ENCODE results near the gene GPX4. TPM values are rescaled to one million over a fixed set of nuclear protein-coding genes. Genes with fewer than 3 reads are reported as not detected.

Gene GPX4
- total RNA-seq, 2 donors from 2014 or later, result 154 to 316 TPM

DNA sequence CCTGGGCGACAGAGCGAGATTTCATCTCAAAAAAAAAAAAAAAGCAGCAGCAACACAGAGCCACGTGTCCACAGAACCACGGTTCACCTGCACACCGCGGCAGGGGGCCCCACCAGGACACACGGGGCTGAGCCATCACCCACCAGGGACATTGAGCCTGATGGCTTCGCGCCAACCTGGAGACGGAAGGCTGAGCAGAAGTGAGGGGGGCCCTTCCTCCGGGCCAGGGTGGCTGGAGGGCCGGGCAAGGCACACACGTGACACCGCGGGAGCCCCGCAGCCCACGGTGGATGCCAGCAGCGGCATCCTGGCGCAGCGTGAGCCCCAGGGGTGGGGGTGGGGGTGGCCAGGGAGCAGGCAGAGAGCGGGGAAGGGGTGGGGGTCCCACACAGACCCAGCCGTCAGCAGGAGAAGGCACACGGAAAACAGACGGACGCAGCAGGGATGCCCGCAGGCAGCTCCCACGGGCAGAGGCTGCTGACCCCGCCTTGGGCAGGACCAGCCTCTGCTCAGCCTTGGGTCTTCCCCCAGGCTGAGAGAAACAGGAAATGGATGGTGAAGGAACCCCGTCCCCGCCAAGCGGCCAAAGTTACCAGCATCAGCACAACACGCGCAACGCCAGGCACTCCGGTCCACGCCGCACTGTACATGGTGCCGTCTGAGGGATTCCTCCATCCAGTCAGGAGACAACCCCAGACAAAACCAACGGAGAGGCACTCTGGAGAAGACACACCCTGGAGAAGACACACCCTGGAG lies 36.7 kb downstream of the GPX4 start:
- Mint-ChIP-seq H3K9me3 (peaks cover 0 to 5% of the 10 kb centered on the region in 2 donors), H3K27ac (peak overlapping the region in 1 of 2 donors; percentile 63), H3K36me3 (peaks cover 23 to 40% of the 10 kb centered on the region in 2 donors)
- ATAC-seq, result no peak
- DNase-seq (ENCODE audit: low spot score in 2 of 2), result no peak

DNA sequence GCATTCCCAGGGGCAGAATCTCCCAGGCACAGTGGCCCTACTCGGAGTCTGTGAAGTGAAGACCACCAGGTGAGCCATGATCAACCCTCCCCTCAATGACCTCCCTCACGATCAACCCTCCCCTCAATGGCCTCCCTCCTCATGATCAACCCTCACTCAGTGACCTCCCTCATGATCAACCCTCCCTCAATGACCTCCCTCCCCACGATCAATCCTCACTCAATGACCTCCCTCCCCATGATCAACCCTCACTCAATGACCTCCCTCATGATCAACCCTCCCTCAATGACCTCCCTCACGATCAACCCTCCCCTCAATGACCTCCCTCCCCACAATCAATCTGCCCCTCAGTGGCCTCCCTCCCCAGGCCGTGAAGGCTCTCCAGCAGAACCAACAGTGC lies 38.1 kb downstream of the GPX4 start:
- Mint-ChIP-seq H3K36me3 (peaks cover 23 to 40% of the 10 kb centered on the region in 2 donors), H3K27ac (peak overlapping the region in 1 of 2 donors; percentile 44), H3K9me3 (peaks cover 0 to 5% of the 10 kb centered on the region in 2 donors)
- ATAC-seq, result no peak
- no peak for DNase-seq (ENCODE audit: low spot score in 2 of 2)

DNA sequence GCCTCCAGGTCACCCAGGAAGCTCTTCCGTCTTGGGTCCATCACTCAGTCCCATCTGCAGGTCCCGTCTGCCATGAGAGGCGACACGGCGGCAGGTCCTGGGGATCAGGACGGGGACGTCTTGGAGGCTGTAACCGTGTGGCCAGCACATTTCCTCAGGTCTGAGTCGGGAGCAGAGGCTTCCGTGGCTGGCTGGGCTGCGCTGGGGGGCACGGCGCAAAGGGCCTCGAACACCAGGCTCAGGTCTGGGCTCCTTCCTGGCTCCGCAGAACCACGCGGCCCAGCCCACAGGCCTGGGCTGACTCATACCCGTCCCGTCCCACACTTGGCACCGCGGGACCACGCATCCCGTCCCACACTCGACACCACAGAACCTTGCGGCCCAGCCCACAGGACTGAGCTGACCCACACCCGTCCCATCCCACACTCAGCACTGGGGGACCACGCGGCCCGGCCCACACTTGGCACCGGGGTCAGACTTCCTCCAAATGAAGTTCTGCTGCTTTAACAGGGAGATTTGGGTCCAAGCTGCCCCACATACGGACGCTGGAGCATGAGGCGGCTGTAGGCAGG lies 40.1 kb downstream of the GPX4 start:
- DNase-seq (ENCODE audit: low spot score in 2 of 2) (no peak), ATAC-seq (no peak)
- Mint-ChIP-seq H3K36me3 (peaks cover 23 to 37% of the 10 kb centered on the region in 2 donors), H3K27ac (peak overlapping the region; percentile 65 to 76), H3K9me3 (peaks cover 0 to 5% of the 10 kb centered on the region in 2 donors)

DNA sequence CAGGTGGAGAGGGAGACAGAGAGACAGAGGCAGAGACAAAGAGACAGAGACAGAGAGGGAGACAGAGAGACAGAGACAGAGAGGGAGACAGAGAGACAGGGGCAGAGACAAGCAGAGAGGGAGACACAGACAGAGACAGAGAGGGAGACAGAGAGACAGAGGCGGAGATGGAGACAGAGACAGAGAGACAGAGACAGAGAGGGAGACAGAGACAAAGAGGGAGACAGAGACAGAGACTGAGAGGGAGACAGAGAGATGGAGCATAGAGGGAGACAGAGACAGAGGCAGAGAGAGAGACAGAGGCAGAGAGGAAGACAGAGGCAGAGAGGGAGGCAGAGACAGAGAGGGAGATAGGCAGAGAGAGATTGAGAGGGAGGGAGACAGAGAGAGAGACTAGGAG lies 40.9 kb downstream of the GPX4 start:
- H3K27ac Mint-ChIP-seq, result peak overlapping the region; percentile 19 to 76
- no peak for ATAC-seq

GRCh38 chr19:1145635-1146411 lies 42.0 kb downstream of the GPX4 start:
- peak overlapping the region in 1 of 2 donors; percentile 56 for H3K27ac Mint-ChIP-seq

More for the DNA sequence above, 40.9 kb downstream of the GPX4 start:
- DNase-seq (ENCODE audit: low spot score in 2 of 2), result no peak
- H3K9me3 Mint-ChIP-seq, result peaks cover 0 to 5% of the 10 kb centered on the region in 2 donors
- H3K36me3 Mint-ChIP-seq, result peaks cover 23 to 29% of the 10 kb centered on the region in 2 donors

GRCh38 chr19:1146412-1146699 lies 42.6 kb downstream of the GPX4 start:
- no peak for DNase-seq (ENCODE audit: low spot score in 2 of 2)
- H3K9me3 Mint-ChIP-seq, result peaks cover 0 to 5% of the 10 kb centered on the region in 2 donors
- peak overlapping the region in 1 of 2 donors; percentile 56 for H3K27ac Mint-ChIP-seq
- no peak for ATAC-seq
- H3K36me3 Mint-ChIP-seq, result peaks cover 23 to 25% of the 10 kb centered on the region in 2 donors

More at GRCh38 chr19:1145635-1146411, 42.0 kb downstream of the GPX4 start:
- peaks cover 23 to 25% of the 10 kb centered on the region in 2 donors for H3K36me3 Mint-ChIP-seq
- no peak for DNase-seq (ENCODE audit: low spot score in 2 of 2)
- peaks cover 0 to 5% of the 10 kb centered on the region in 2 donors for H3K9me3 Mint-ChIP-seq
- ATAC-seq, result no peak

DNA sequence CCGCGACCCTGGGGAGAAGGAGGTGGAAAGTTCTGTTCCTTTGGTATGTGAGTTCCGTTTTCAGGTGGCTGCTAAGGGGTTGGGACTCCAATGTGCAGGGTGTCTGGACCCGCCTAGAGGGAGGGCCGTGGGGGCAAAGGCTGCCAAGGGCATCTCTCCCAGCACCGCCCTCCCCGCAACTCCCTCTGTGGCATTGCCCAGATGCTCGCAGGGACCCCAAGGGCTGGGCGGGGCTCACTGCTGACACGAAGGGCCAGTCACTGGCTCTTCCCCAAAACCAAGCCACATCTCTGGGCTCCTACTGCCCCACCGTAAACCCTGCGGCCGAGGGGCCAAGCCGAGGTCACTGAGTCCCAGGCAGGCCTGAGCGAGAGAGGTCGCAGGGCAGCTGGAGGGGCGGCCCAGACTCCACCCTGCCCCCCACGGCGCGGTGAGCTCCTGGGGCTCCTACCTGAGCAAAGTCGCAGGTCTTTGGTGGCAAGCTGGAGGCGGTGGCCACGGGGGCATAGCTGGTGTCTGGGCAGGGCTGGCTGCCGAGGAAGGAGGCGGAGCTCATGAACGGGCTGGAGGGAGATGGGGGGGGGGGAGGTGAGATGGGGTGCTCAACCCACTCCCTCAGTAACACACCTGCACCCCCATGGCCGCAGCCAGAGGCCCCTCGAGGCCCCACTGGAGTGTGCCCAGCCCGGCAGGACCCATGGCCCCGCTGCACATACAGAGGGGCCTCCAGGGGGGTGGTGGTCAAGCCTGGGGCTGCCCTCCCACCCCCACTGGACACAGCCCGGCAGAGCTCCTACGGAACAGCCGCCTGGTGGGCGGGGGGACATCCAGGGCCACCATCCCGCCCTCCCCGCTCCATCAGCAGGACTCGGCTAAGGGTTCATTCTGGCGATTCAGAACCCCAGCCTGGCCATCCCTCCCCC lies 43.3 kb downstream of the GPX4 start:
- DNase-seq (ENCODE audit: low spot score in 2 of 2), result no peak
- ATAC-seq, result no peak
- Mint-ChIP-seq H3K36me3 (peaks cover 18 to 20% of the 10 kb centered on the region in 2 donors), H3K27ac (no peak overlapping the region), H3K9me3 (peaks cover 0 to 1% of the 10 kb centered on the region in 2 donors)

GRCh38 chr19:1147934-1148549 lies 44.2 kb downstream of the GPX4 start:
- no peak for DNase-seq (ENCODE audit: low spot score in 2 of 2)
- no peak for ATAC-seq
- Mint-ChIP-seq H3K27ac (no peak overlapping the region), H3K9me3 (no peaks in the 10 kb centered on the region), H3K36me3 (peaks cover 14 to 15% of the 10 kb centered on the region in 2 donors)

GRCh38 chr19:1149259-1150045 lies 45.7 kb downstream of the GPX4 start:
- ATAC-seq, result no peak
- DNase-seq (ENCODE audit: low spot score in 2 of 2), result no peak
- Mint-ChIP-seq H3K27ac (peak overlapping the region in 1 of 2 donors; percentile 61), H3K9me3 (no peaks in the 10 kb centered on the region), H3K36me3 (peaks cover 4 to 5% of the 10 kb centered on the region in 2 donors)

DNA sequence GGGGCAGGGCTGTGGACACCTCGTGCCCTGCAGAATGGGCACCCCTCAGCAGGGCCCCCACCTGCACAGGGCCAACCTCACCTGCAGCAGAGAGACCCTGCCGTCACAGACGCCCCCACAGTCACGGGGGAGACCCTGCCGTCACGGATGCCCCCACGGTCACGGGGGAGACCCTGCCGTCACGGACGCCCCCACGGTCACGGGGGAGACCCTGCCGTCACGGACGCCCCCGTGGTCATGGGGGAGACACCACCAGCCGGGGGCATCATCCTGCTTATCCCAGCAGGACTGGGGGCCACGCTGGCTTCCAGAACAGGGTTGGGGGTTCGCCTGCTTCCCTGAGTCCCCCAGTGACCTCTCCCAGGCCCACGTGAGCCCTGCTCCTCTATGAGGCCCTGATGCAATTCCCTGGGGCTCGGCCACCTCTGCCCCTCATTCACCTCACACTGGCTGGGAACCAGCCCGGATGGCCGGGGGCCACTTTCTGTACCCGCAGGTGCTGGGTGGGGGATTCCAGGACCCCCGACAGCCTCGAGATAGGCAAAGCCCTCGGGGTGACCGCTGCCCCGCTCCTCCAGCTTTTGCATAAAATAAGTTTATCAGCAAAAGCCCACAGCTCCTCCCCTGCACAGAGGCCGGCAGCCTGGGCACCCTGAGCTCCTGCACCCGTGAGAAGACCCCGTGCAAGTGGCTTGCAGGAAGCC lies 46.7 kb downstream of the GPX4 start:
- no peaks in the 10 kb centered on the region for H3K9me3 Mint-ChIP-seq
- DNase-seq (ENCODE audit: low spot score in 2 of 2) (no peak), ATAC-seq (no peak)
- H3K36me3 Mint-ChIP-seq, result no peaks in the 10 kb centered on the region
- H3K27ac Mint-ChIP-seq, result no peak overlapping the region

GRCh38 chr19:1151037-1151724 lies 47.4 kb downstream of the GPX4 start:
- ATAC-seq (peak in 1 of 2 donors; percentile 20), DNase-seq (ENCODE audit: low spot score in 2 of 2) (no peak)
- Mint-ChIP-seq H3K9me3 (no peaks in the 10 kb centered on the region), H3K27ac (no peak overlapping the region), H3K36me3 (no peaks in the 10 kb centered on the region)

DNA sequence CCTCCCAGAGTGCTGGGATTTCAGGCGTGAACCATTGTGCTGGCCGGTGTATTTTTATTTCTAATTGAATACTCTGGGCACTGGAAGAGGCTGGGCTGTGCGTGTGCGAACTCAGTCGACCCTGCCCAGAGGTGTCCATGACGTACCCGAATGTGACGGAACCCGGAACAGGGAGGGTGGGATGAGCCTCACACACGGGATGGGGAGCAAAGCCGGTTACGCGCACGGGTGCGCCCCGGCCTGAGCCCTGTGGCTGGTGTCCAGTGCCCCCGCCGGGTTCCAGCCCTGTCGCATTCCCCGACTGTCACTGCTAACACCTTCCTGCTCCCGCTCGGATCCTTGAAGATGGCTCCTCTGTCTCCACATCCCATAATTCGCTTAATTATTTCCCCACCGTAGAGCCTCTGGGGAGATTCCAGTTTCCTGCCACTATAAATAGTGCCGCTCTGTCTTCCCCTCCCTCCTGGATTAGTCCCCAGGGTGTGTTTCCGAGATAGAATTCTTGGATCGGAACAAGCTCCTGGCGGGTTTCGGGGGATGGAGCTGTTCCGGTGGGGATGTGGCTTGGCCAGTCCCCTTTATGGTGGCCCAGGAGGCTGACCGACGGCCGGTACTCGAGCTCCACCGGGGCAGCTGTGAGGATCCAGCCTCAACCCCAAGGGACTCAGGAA lies 48.3 kb downstream of the GPX4 start:
- no peaks in the 10 kb centered on the region for H3K36me3 Mint-ChIP-seq
- H3K9me3 Mint-ChIP-seq, result no peaks in the 10 kb centered on the region
- ATAC-seq (no peak), DNase-seq (ENCODE audit: low spot score in 2 of 2) (no peak)
- no peak overlapping the region for H3K27ac Mint-ChIP-seq

GRCh38 chr19:1153891-1154730 lies 50.3 kb downstream of the GPX4 start:
- Mint-ChIP-seq H3K27ac (no peak overlapping the region), H3K9me3 (no peaks in the 10 kb centered on the region), H3K36me3 (no peaks in the 10 kb centered on the region)
- DNase-seq (ENCODE audit: low spot score in 2 of 2), result no peak
- ATAC-seq, result no peak
